Fibroblast of lung (primary cell): Measurements from ENCODE around the gene OR2AG2. TPM values are rescaled to one million over a fixed set of nuclear protein-coding genes. Genes with fewer than 3 reads are reported as not detected.

Experiments used
- DNase-seq, 2 donors: peaks; one replicate each; pipeline versions ENCODE4 v3.0.0 to v3.0.0-alpha.2; 2010; ENCODE audit warnings: low read depth in 2 of 2
- H2AFZ ChIP-seq: 2 replicates; pipeline ENCODE4 v1.5.1; 2012; ENCODE audit warnings: low read length, control low read depth, inconsistent platforms
- H3K27ac ChIP-seq: 2 replicates; pipeline ENCODE4 v1.5.1; 2011; ENCODE audit warnings: low read length, control low read depth; ENCODE audit not compliant: insufficient read depth
- H3K27me3 ChIP-seq: 2 replicates; pipeline ENCODE4 v1.5.1; 2011; ENCODE audit warnings: mild to moderate bottlenecking, low read length; ENCODE audit not compliant: control insufficient read depth, insufficient read depth
- H3K36me3 ChIP-seq: 2 replicates; pipeline ENCODE4 v1.5.1; 2011; ENCODE audit warnings: low read length; ENCODE audit not compliant: control insufficient read depth, insufficient read depth
- H3K4me1 ChIP-seq: 2 replicates; pipeline ENCODE4 v1.5.1; 2011; ENCODE audit warnings: low read length; ENCODE audit not compliant: control insufficient read depth, insufficient read depth; ENCODE audit errors: extremely low read depth
- H3K4me2 ChIP-seq: 2 replicates; pipeline ENCODE4 v1.5.1; 2011; ENCODE audit warnings: low read length, control low read depth; ENCODE audit not compliant: insufficient read depth; ENCODE audit errors: extremely low read depth
- H3K4me3 ChIP-seq, 4 experiments: fragments of 200-600 bp in 1 of 4; sonication (generic) in 1 of 4; replicated peaks in 1 of 4; 2 replicates each; pipeline ENCODE4 v1.5.1; 2011 to 2016; ENCODE audit warnings: low read length in 4 of 4, low read depth in 3 of 4, mild to moderate bottlenecking in 3 of 4, control low read depth in 2 of 4, inconsistent platforms in 1 of 4, mixed read lengths in 1 of 4; ENCODE audit not compliant: insufficient read depth in 1 of 4; ENCODE audit errors: control extremely low read depth in 1 of 4
- H3K79me2 ChIP-seq: 2 replicates; pipeline ENCODE4 v1.5.1; 2012; ENCODE audit warnings: mild to moderate bottlenecking, low read length, inconsistent platforms; ENCODE audit not compliant: control insufficient read depth, insufficient read depth
- H3K9ac ChIP-seq: 2 replicates; pipeline ENCODE4 v1.5.1; 2011; ENCODE audit warnings: mild to moderate bottlenecking, low read length, control low read depth; ENCODE audit not compliant: insufficient read depth
- H3K9me3 ChIP-seq: 2 replicates; pipeline ENCODE4 v1.5.1; 2012; ENCODE audit warnings: low read depth, low read length; ENCODE audit not compliant: control insufficient read depth, insufficient read depth
- H4K20me1 ChIP-seq: 2 replicates; pipeline ENCODE4 v1.5.1; 2011; ENCODE audit warnings: low read length; ENCODE audit not compliant: control insufficient read depth, insufficient read depth; ENCODE audit errors: extremely low read depth
- CTCF ChIP-seq, 2 donors: IDR thresholded peaks in 1 of 2; conservative IDR thresholded peaks in 1 of 2; 1 replicate in 1 of 2; 2 replicates in 1 of 2; pipeline ENCODE4 v1.5.1; 2011 to 2012; ENCODE audit warnings: low read length in 2 of 2, control low read depth in 1 of 2, inconsistent platforms in 1 of 2, low read depth in 1 of 2, mild to moderate bottlenecking in 1 of 2
- EZH2 ChIP-seq: IDR thresholded peaks from 2 replicates; pipeline ENCODE4 v1.5.1; 2012; ENCODE audit warnings: low read length, control low read depth, mild to moderate bottlenecking; ENCODE audit errors: missing control alignments
- polyA plus RNA-seq, 2 donors: library from polyadenylated mRNA; depleted of rRNA in 1 of 2; stranded (reverse) in 1 of 2; unstranded in 1 of 2; fragments of >200 nt; gene quantifications; 2 replicates each; pipeline ENCODE4 v1.2.1, GENCODE V29; 2011 to 2012; ENCODE audit warnings: missing spikeins in 1 of 2
- total RNA-seq: library from RNA; depleted of rRNA; stranded (reverse); fragments of >200 nt; gene quantifications from 2 replicates; pipeline ENCODE4 v1.2.1, GENCODE V29; 2014

Gene OR2AG2
- total and polyA plus RNA-seq, 2 donors (not counting 1 experiment from before 2014, with no cell fraction given), result under 0.01 to 0.03 TPM

DNA sequence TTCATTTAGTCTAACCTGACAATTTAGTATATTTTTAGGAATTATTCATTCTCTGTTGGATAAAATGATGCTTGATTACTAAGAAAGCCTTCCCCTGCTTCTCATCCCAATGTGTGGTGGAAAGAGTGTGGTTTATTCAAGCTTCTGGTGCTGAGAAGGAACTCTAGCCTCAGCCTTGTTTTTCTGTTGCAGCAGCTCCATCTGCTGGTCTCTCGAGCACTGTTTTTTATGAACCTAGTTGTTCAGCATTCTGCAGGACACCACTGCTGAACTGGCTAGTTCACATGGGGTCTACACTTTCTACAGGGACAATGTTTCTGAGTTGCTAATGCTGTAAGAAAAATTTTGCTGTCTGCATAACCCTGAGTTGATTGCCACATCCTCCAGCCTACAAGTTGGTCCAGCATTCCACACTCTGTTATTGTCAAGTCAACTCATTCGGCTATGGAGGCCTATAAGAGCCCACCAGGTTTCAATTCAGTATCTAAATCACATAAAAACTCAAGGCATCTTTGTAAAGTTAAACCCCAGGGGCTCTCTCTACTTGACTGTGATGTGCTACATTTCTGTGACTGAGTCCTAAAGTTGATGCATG, 14.3 kb downstream of the OR2AG2 start:
- H4K20me1 ChIP-seq, result no peaks in the 10 kb centered on the region
- no peaks in the 10 kb centered on the region for H3K27me3 ChIP-seq
- DNase-seq, result peak; percentile 42 to 67
- H3K4me1 ChIP-seq, result no peaks in the 10 kb centered on the region
- no peak overlapping the region for H2AFZ ChIP-seq
- no peaks in the 10 kb centered on the region for H3K9me3 ChIP-seq
- no peak overlapping the region for H3K27ac ChIP-seq
- H3K36me3 ChIP-seq, result no peaks in the 10 kb centered on the region
- TF ChIP-seq EZH2 (no peak), CTCF (conservative IDR thresholded peaks at IDR 0.05 in 1 of 2, IDR thresholded peaks at IDR 0.05 in 1 of 2; ENCODE audit: low read depth in 1 of 2, low read length in 2 of 2) (peak; percentile 71 to 73)
- no peak overlapping the region for H3K9ac ChIP-seq
- no peak overlapping the region for H3K4me2 ChIP-seq
- H3K4me3 ChIP-seq, result no peak overlapping the region
- H3K79me2 ChIP-seq, result no peaks in the 10 kb centered on the region

DNA sequence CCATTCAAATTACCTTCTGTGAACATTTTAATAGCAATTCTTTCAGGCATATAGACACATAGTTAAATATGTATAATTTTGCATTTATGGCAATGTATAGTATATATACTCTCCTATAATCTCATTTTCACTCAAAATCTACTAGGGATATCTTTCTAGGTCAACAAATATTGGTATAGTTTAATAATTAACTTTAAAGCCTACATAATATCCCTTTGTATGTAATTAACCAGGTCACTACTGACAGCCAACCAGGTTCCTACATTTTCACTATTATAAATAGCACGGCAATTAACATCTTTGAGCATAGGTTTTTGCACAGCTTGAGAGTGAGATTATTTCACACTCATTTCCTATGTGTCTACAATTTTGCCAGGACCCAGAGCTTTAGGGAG, 15.8 kb downstream of the OR2AG2 start:
- Histone ChIP-seq H3K36me3 (no peaks in the 10 kb centered on the region), H3K27ac (no peak overlapping the region), H3K27me3 (no peaks in the 10 kb centered on the region), H3K9ac (no peak overlapping the region), H4K20me1 (no peaks in the 10 kb centered on the region), H3K4me3 (no peak overlapping the region), H3K9me3 (no peaks in the 10 kb centered on the region), H2AFZ (no peak overlapping the region), H3K4me2 (no peak overlapping the region), H3K4me1 (no peaks in the 10 kb centered on the region), H3K79me2 (no peaks in the 10 kb centered on the region)
- TF ChIP-seq EZH2 (no peak), CTCF (conservative IDR thresholded peaks at IDR 0.05 in 1 of 2, IDR thresholded peaks at IDR 0.05 in 1 of 2; ENCODE audit: low read depth in 1 of 2, low read length in 2 of 2) (no peak)
- no peak for DNase-seq

DNA sequence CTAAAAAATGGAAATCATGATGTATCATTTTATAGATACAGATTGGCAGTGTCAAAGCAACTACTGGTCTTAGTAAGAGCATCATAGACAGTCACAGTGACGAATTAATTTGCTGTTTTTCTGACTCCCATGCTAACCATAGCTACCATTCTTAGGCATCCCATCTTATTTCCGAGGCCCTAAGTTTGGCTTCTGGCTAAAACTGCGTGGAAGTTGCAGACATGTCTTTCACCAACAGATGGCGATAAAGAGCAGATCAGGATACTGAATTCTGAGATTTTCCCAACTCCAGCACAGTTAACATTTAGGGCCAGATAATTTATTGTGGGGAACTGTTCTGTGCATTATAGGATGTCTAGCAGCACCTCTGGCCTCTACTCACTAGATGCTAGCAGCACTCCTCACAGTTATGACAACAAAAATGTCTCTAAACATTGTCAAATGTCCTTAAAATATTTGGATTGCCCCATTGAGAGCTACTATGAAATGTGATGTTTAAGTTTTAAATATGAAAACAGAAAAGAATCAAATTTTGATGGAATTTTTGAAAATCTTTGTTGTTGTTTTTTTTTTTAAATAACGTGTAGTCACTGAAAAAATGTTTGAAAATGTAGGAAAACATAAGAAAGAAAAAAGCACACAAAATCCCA, 16.3 kb downstream of the OR2AG2 start:
- Histone ChIP-seq H3K4me3 (no peak overlapping the region), H4K20me1 (no peaks in the 10 kb centered on the region), H3K4me1 (no peaks in the 10 kb centered on the region), H3K27me3 (no peaks in the 10 kb centered on the region), H3K9ac (no peak overlapping the region), H3K4me2 (no peak overlapping the region), H3K36me3 (no peaks in the 10 kb centered on the region), H3K79me2 (no peaks in the 10 kb centered on the region), H2AFZ (no peak overlapping the region), H3K9me3 (no peaks in the 10 kb centered on the region), H3K27ac (no peak overlapping the region)
- DNase-seq, result peak in 1 of 2 donors; percentile 44
- peak; percentile 96 to 98 for TF ChIP-seq CTCF (conservative IDR thresholded peaks at IDR 0.05 in 1 of 2, IDR thresholded peaks at IDR 0.05 in 1 of 2; ENCODE audit: low read depth in 1 of 2, low read length in 2 of 2)
- TF ChIP-seq EZH2, result no peak
